ENCODE results near the gene POU3F1. TPM values are rescaled to one million over a fixed set of nuclear protein-coding genes. Genes with fewer than 3 reads are reported as not detected.

The POU3F1 gene
- total and polyA plus RNA-seq, 10 donors: 0.07 to 0.60 (median 0.21) TPM; not detected in 3

- no peak for DNase-seq
- H3K4me3 ChIP-seq: no peak overlapping the region
- WGBS, 5 donors: 70 to 91% (median 81%) methylated on average over 1 of the region's 1 CpG; no CpG with 5 or more reads in 1 of the 5 donors
- no peaks in the 10 kb centered on the region for H3K4me1 ChIP-seq
- intact Hi-C loops (cut with DNase I; ENCODE audit: low total_unique reads): no loop called here
- no peak overlapping the region for H3K27ac ChIP-seq
- H3K27me3 ChIP-seq (replicated peaks in 1 of 7): peaks cover 0 to 39% (median 0%) of the 10 kb centered on the region in 7 donors
- TF ChIP-seq CTCF (IDR thresholded peaks at IDR 0.05 in 8 of 11, conservative IDR thresholded peaks at IDR 0.05 in 3 of 11) (no peak), POLR2AphosphoS5 (IDR thresholded peaks at IDR 0.05) (no peak), POLR2A (IDR thresholded peaks at IDR 0.05) (no peak)
- no peaks in the 10 kb centered on the region for H3K36me3 ChIP-seq
- no peaks in the 10 kb centered on the region for H3K9me3 ChIP-seq
These were observed 38.1 kb upstream of the POU3F1 start for GRCh38 chr1:38084700-38085099.

- 78 to 93% (median 83%) methylated on average over 1 to 2 of the region's 2 CpGs for WGBS, 5 donors
- H3K27ac ChIP-seq: no peak overlapping the region
- peaks cover 0 to 33% (median 0%) of the 10 kb centered on the region in 7 donors for H3K27me3 ChIP-seq (replicated peaks in 1 of 7)
- intact Hi-C loops (cut with DNase I; ENCODE audit: low total_unique reads): no loop called here
- H3K4me3 ChIP-seq: no peak overlapping the region
- no peaks in the 10 kb centered on the region for H3K36me3 ChIP-seq
- no peaks in the 10 kb centered on the region for H3K9me3 ChIP-seq
- DNase-seq: no peak
- no peaks in the 10 kb centered on the region for H3K4me1 ChIP-seq
- TF ChIP-seq POLR2A (IDR thresholded peaks at IDR 0.05) (no peak), CTCF (IDR thresholded peaks at IDR 0.05 in 8 of 11, conservative IDR thresholded peaks at IDR 0.05 in 3 of 11) (no peak), POLR2AphosphoS5 (IDR thresholded peaks at IDR 0.05) (no peak)
These were observed 37.5 kb upstream of the POU3F1 start for GRCh38 chr1:38084113-38084512.

GRCh38 chr1:38083541-38083940 is 36.9 kb upstream of the POU3F1 start:
- intact Hi-C loops (cut with DNase I; ENCODE audit: low total_unique reads): no loop called here
- no peak overlapping the region for H3K27ac ChIP-seq
- no peak overlapping the region for H3K4me3 ChIP-seq
- TF ChIP-seq POLR2A (IDR thresholded peaks at IDR 0.05) (no peak), POLR2AphosphoS5 (IDR thresholded peaks at IDR 0.05) (no peak), CTCF (IDR thresholded peaks at IDR 0.05 in 8 of 11, conservative IDR thresholded peaks at IDR 0.05 in 3 of 11) (no peak)
- no peaks in the 10 kb centered on the region for H3K4me1 ChIP-seq
- H3K27me3 ChIP-seq (replicated peaks in 1 of 7): peaks cover 0 to 27% (median 0%) of the 10 kb centered on the region in 7 donors
- no peak for DNase-seq
- 82 to 91% (median 86%) methylated on average over 7 of the region's 7 CpGs for WGBS, 5 donors
- H3K9me3 ChIP-seq: no peaks in the 10 kb centered on the region
- H3K36me3 ChIP-seq: no peaks in the 10 kb centered on the region

GRCh38 chr1:38082769-38083263 is 36.2 kb upstream of the POU3F1 start:
- intact Hi-C loops (cut with DNase I; ENCODE audit: low total_unique reads): no loop called here
- Histone ChIP-seq H3K27me3 (replicated peaks in 1 of 7) (peaks cover 0 to 20% (median 0%) of the 10 kb centered on the region in 7 donors), H3K9me3 (no peaks in the 10 kb centered on the region), H3K4me1 (no peaks in the 10 kb centered on the region), H3K27ac (no peak overlapping the region), H3K36me3 (no peaks in the 10 kb centered on the region), H3K4me3 (no peak overlapping the region)
- no peak for DNase-seq
- TF ChIP-seq CTCF (IDR thresholded peaks at IDR 0.05 in 8 of 11, conservative IDR thresholded peaks at IDR 0.05 in 3 of 11): no peak
- TF ChIP-seq POLR2A (IDR thresholded peaks at IDR 0.05): no peak
- no peak for TF ChIP-seq POLR2AphosphoS5 (IDR thresholded peaks at IDR 0.05)
- WGBS, 5 donors: 79 to 92% (median 83%) methylated on average over 3 of the region's 3 CpGs

All from spleen (tissue), 11 donors.